Osteoblast (primary cell): ENCODE results near the gene ATG3. TPM values are rescaled to one million over a fixed set of nuclear protein-coding genes. Genes with fewer than 3 reads are reported as not detected.

Experiments used
- DNase-seq: peaks from one replicate; pipeline ENCODE4 v3.0.0; 2011; ENCODE audit warnings: low spot score, mixed read lengths; ENCODE audit not compliant: insufficient read length; ENCODE audit errors: missing footprints
- H2AFZ ChIP-seq: 2 replicates; pipeline ENCODE4 v1.6.0; 2011; ENCODE audit warnings: mild to moderate bottlenecking, low read length
- H3K27ac ChIP-seq: 2 replicates; pipeline ENCODE4 v1.5.1; 2011; ENCODE audit warnings: mild to moderate bottlenecking, low read depth, low read length, moderate library complexity
- H3K27me3 ChIP-seq: 2 replicates; pipeline ENCODE4 v1.6.0; 2012; ENCODE audit warnings: mild to moderate bottlenecking, control low read depth, inconsistent platforms, low read length, moderate library complexity; ENCODE audit not compliant: insufficient read depth
- H3K36me3 ChIP-seq: 2 replicates; pipeline ENCODE4 v1.5.1; 2011; ENCODE audit warnings: mild to moderate bottlenecking, low read length, control low read depth, moderate library complexity; ENCODE audit not compliant: insufficient read depth
- H3K4me1 ChIP-seq: 2 replicates; pipeline ENCODE4 v1.5.1; 2011; ENCODE audit warnings: mild to moderate bottlenecking, low read length, control low read depth, moderate library complexity; ENCODE audit not compliant: insufficient read depth
- H3K4me2 ChIP-seq: 2 replicates; pipeline ENCODE4 v1.6.0; 2011; ENCODE audit warnings: mild to moderate bottlenecking, low read length; ENCODE audit not compliant: insufficient read depth
- H3K4me3 ChIP-seq: fragments of 200-600 bp; sonication (generic); 3 replicates; pipeline ENCODE4 v1.5.1; 2012; ENCODE audit warnings: mild to moderate bottlenecking, low read length, inconsistent platforms; ENCODE audit not compliant: insufficient read depth
- H3K79me2 ChIP-seq: 2 replicates; pipeline ENCODE4 v1.6.0; 2012; ENCODE audit warnings: mild to moderate bottlenecking, low read length, control low read depth, inconsistent platforms; ENCODE audit not compliant: insufficient read depth
- H3K9me3 ChIP-seq: 2 replicates; pipeline ENCODE4 v1.5.1; 2011; ENCODE audit warnings: low read depth, low read length, control low read depth
- H4K20me1 ChIP-seq: 2 replicates; pipeline ENCODE4 v1.6.0; 2012; ENCODE audit warnings: mild to moderate bottlenecking, low read length, control low read depth; ENCODE audit not compliant: insufficient read depth
- total RNA-seq: library from RNA; depleted of rRNA; stranded (reverse); fragments of >200 nt; gene quantifications from 2 replicates; pipeline ENCODE4 v1.2.3, GENCODE V29; 2012
- TF ChIP-seq, protein P1 (sequence below): IDR thresholded peaks from 2 replicates; pipeline ENCODE4 v1.5.1; 2011; ENCODE audit warnings: mild to moderate bottlenecking, low read depth, low read length, moderate library complexity; ENCODE audit errors: extremely low read depth

ATG3 gene
- total RNA-seq, 1 donor: 68.4 TPM

DNA sequence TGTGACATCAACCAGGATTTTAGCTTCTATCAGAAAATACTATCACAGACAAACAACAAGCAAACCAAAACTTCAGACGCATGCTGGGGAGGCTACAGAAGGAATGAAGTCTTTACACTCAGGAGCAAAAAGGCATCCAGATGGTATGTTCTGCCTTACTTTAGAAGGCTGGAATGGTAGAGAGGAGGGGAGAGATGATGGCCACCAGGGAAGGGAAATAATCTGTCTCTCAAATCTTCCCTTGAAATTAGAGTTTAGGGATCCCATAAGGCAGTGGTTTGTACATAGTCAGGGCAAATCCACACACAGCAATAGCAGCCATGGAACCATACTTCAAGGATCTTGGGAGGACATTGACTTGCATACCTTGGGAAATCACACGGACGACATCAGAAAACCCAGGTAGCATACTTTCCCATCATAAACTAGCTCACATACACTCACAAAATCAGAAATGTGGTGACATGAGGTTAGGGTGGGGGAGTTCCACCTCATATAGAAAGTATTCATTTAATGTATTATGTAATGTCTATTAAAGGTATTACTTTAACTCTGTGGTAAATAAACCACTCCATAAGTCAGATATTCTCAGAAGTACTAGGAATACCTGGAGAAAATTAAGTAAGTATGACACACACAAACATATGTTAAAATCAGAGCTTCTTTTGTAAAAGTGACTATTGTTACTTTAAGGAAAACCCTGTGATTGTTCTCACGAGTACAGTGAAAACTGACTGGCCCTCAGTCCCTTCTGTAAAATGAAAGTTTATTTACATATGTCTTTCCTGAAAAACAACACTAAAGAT lies 71.9 kb downstream of the ATG3 start:
- no peaks in the 10 kb centered on the region for H3K4me1 ChIP-seq
- no peak overlapping the region for H3K4me2 ChIP-seq
- no peak overlapping the region for H3K27ac ChIP-seq
- DNase-seq: no peak
- no peak overlapping the region for H2AFZ ChIP-seq
- no peaks in the 10 kb centered on the region for H3K27me3 ChIP-seq
- no peaks in the 10 kb centered on the region for H3K79me2 ChIP-seq
- H4K20me1 ChIP-seq: no peaks in the 10 kb centered on the region
- TF ChIP-seq, protein P1, sequence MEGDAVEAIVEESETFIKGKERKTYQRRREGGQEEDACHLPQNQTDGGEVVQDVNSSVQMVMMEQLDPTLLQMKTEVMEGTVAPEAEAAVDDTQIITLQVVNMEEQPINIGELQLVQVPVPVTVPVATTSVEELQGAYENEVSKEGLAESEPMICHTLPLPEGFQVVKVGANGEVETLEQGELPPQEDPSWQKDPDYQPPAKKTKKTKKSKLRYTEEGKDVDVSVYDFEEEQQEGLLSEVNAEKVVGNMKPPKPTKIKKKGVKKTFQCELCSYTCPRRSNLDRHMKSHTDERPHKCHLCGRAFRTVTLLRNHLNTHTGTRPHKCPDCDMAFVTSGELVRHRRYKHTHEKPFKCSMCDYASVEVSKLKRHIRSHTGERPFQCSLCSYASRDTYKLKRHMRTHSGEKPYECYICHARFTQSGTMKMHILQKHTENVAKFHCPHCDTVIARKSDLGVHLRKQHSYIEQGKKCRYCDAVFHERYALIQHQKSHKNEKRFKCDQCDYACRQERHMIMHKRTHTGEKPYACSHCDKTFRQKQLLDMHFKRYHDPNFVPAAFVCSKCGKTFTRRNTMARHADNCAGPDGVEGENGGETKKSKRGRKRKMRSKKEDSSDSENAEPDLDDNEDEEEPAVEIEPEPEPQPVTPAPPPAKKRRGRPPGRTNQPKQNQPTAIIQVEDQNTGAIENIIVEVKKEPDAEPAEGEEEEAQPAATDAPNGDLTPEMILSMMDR: no peak
- H3K4me3 ChIP-seq: no peak overlapping the region
- H3K36me3 ChIP-seq: no peaks in the 10 kb centered on the region
- no peaks in the 10 kb centered on the region for H3K9me3 ChIP-seq

DNA sequence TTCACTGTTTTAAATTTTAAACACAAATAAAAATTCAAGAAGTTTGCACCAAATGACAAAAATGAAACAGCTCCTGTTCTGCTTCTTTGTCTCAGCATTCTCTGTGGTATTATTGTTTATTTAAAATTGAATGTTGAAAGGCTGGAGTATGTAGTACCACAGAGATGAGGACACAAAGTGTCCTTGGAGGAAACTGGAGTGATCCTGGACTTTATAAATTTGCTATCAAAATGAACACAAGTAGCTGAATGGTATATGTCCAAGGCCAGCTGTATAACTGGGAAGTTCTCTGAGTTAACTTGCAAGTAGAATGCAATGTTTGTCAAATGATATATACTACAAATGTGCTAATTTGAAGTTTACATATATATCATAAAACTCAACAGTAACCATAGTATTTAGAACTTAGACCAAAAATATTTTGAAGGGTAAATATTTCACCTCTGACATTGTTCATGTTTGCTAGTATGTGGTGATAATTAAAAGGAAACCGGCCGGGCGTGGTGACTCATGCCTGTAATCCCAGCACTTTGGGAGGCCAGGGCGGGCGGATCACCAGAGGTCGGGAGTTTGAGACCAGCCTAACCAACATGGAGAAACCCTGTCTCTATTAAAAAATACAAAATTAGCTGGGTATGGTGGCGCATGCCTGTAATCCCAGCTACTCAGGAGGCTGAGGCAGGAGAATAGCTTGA lies 74.8 kb downstream of the ATG3 start:
- Histone ChIP-seq H3K4me2 (no peak overlapping the region), H3K27me3 (no peaks in the 10 kb centered on the region), H3K4me1 (no peaks in the 10 kb centered on the region), H3K4me3 (no peak overlapping the region), H4K20me1 (no peaks in the 10 kb centered on the region), H3K79me2 (no peaks in the 10 kb centered on the region), H3K9me3 (no peaks in the 10 kb centered on the region), H3K36me3 (no peaks in the 10 kb centered on the region), H3K27ac (no peak overlapping the region), H2AFZ (no peak overlapping the region)
- peak; percentile 13 for DNase-seq
- TF ChIP-seq, protein P1: no peak

DNA sequence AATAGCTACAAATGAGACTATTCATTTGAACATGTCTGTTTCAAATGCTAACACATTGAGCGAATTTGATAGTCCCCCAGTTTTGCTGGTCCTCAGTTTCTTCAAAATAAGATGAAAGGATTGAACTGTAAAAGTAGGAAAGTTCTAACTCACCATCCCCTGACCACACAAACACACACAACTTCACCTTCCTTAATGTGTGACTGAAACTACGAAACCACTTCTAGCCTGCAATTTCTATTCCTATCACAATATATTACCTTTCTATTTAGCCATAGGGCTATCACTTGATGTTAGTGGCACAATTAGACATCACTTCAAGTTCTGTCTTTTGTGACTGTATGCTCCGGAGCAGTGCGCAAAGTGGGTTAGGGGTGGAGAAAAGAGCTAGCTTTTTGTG lies 77.4 kb downstream of the ATG3 start:
- TF ChIP-seq, protein P1: no peak
- DNase-seq: no peak
- H3K36me3 ChIP-seq: no peaks in the 10 kb centered on the region
- no peaks in the 10 kb centered on the region for H3K27me3 ChIP-seq
- no peaks in the 10 kb centered on the region for H3K4me1 ChIP-seq
- H3K4me3 ChIP-seq: no peak overlapping the region
- no peak overlapping the region for H3K27ac ChIP-seq
- no peaks in the 10 kb centered on the region for H3K79me2 ChIP-seq
- no peaks in the 10 kb centered on the region for H4K20me1 ChIP-seq
- no peak overlapping the region for H2AFZ ChIP-seq
- no peaks in the 10 kb centered on the region for H3K9me3 ChIP-seq
- no peak overlapping the region for H3K4me2 ChIP-seq

DNA sequence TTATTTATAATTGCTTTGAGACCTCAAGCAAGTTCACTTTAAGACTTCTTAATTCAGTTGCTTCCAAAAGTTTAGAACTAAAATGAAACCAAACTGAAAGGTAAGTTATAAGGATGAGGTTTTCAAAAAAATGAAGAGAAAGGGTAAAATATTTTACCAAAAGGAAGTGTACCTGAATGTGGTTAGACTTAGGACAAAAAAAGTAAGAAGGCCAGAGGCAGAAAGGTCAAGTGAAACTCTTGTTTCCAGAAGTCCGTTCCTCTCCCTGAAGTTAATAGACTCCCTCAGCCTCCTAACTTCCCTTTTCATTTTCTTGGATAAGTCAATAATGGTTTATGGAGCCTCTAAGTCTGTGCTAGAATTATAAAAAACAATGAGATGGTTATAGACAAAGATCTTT lies 79.1 kb downstream of the ATG3 start:
- Histone ChIP-seq H2AFZ (no peak overlapping the region), H3K79me2 (no peaks in the 10 kb centered on the region), H3K4me1 (no peaks in the 10 kb centered on the region), H3K27ac (no peak overlapping the region), H3K4me3 (no peak overlapping the region), H3K27me3 (no peaks in the 10 kb centered on the region), H3K4me2 (no peak overlapping the region), H3K36me3 (no peaks in the 10 kb centered on the region), H3K9me3 (no peaks in the 10 kb centered on the region), H4K20me1 (no peaks in the 10 kb centered on the region)
- DNase-seq: no peak
- TF ChIP-seq, protein P1: no peak
